Smooth muscle cell of the brain vasculature (primary cell): ENCODE measurements around the gene MT1E.

ENCODE experiments used
- DNase-seq: peaks from one replicate; pipeline ENCODE4 v3.0.0-alpha.2; 2012; ENCODE audit warnings: low read depth, low spot score

The MT1E gene

DNA sequence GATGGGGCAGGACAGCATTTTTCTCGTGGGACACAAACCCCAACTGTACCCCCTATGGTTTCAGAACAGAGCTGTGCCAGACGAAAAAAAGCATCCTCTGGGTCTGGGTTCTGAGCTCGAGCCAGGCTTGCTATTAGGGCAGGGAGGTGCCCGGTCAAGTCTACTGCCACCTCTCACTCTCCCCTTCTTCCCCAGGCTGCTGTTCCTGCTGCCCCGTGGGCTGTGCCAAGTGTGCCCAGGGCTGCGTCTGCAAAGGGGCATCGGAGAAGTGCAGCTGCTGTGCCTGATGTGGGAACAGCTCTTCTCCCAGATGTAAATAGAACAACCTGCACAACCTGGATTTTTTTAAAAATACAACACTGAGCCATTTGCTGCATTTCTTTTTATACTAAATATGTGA, 1.1 kb downstream of the MT1E start:
- no peak for DNase-seq

DNA sequence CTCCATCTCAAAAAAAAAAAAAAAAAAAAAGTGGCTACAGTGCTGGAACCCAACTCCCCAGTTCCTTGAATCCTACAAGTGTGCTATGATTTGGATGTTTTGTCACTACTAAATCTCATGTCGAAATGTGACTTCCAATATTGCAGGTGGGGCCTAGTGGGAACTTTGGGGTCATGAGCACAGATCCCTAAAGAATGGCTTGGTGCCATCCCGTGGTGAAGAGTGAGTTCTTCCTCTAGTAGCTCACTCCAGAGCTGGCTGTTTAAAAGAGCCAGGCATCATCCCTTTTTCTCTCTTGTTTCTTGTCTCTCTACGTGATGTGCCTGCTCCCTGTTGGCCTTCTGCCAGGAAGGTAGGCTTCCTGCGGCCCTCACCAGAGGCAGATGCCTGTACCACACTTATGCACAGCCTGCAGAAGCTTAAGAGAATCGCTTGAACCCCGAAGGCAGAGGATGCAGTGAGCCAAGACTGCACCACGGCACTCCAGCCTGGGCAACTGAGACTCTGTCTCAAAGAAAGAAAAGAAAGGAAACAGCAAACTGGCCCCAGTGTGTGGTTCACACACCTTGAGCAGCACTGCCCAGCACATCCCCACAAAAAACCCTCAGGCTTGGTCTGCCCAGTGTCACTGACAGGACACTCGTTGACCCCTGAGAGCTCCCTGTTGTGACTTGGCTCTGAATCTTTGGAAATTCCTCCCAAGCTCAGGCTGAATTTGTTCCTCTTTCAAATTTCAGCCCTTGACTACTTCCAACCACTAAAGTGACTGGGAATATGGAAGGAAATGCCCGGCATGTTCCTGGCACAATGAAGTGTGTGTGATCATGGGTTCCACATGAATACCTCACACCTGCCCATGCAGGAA, 3.1 kb downstream of the MT1E start:
- no peak for DNase-seq

DNA sequence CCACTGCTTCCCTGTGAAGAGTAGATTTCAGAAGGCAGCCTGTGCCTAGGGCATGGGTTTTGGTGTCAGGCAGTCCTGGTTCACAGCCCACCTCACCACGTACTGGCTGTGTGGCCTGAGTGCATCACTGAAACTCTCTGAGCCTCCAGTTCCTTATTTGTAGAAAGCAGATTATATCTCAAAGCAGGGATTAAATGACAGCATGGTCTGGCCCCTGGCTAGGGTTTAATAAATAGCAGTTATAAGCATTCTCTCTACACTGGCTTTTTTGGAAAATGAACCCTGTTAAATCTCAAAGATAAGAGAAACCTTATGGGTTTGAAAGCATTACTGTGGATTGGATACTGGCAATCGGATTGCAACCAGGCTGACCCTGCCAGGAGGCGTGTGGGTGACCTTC, 4.0 kb downstream of the MT1E start:
- DNase-seq: no peak

DNA sequence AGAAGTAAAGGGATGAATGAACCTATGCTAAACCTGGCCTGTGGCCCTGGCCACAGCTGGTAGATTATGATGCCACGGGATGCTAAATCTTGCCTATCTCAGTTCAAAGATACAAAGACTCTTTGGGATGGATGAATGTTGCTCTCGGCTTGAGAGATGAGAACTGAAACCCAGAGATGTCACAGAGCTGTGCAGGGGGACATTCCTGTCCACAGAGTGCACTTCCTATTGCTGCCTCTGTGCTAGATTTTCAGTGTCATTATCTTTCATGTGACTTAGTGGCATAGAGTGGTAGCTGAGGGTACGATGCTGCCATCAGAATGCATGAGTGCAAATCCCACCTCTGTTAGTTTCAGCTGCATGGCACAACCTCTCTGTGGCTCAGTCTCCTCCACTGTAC, 4.6 kb downstream of the MT1E start:
- no peak for DNase-seq

DNA sequence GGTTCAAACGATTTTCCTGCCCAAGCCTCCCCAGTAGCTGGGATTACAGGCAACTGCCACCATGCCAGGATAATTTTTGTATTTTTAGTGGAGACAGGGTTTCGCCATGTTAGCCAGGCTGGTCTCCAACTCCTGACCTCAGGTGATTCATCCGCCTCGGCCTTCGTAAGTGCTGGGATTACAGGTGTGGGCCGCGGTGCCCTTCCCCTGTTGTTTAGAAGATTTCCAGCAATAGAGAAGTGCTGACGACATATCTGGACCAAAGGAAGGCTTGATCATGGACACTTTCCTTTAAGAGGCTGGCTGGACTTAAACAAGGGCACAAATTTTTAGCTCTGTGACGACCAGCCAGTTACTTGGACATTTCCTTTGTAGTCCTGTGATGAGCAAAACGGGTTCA, 5.6 kb downstream of the MT1E start:
- DNase-seq: no peak

DNA sequence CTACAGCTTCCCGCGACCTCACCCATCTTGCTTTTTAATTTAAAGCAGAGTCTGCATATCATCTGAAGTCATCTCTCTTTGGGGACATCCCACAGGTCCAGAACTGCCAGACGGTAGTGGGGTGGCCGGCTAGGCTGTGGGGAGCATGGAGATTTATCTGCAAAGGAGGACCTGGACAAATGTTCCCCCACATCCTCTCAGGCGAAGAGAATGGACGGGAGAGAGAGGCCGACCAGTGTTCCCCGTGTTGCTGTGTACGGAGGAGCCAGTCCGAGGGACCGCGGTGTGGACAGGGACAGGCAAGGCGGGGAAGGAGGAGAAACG, 6.2 kb downstream of the MT1E start:
- no peak for DNase-seq

DNA sequence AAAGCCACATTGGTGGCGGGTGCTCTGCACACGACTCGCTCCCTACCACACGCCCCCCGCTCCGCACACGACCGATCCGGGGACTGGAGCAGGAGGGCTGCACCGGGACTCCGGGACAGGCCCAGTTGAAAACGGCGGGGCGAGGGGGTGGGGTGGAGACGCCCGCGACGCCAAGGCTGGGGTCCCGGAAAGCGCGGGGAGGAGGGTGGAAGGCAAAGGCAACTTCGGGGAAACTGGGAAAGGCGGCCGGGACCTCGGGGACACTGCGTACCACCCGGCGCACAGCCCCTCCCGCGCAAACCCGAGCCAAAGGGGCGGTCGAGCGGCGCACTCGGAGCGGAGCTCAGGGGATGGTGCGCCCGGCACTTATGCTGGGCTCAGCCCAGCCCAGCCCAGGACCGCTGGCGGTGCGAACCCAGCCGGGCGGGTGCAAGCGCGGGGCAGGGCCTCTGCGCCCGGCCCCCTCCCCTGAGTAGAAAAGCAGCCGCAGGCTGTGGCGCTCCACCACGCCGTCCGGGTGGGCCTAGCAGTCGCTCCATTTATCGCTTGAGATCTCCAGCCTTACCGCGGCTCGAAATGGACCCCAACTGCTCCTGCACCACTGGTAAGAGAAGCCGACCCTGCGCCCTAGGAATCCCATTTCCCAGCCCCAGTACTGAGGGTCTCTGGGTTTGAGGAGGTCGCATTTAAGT, 6.7 kb downstream of the MT1E start, which contains the start of gene MT1M:
Gene MT1M, plus strand, starts transcription at position 504 of the 692 bp plus-strand sequence. Its CDS starts 73 bp downstream, at position 577.
- no peak for DNase-seq

DNA sequence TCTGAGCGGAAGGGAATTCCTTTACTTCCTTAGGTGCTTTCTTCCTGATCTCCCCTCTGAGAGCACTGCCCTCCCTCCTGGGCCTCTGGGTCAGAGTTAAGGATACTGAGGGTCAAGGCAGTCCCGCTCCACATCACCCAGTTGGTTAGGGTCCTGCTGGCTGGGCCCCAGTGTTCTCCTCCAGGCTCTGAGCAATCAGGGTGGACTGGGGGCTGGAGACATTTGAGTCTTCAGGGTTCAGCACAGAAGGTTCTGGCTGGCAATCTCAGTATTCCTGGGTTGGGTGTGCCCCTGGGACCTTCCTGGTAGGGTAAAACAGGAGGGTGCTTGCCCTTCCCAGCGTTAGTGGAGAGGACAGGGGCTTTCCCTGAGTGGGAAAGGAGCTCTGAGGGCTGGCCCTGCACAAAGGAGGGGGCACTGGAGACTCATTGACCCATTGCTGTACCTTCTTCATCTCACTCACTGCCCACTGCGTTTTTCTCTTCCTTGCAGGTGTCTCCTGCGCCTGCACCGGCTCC, 7.3 kb downstream of the MT1E start:
- no peak for DNase-seq

DNA sequence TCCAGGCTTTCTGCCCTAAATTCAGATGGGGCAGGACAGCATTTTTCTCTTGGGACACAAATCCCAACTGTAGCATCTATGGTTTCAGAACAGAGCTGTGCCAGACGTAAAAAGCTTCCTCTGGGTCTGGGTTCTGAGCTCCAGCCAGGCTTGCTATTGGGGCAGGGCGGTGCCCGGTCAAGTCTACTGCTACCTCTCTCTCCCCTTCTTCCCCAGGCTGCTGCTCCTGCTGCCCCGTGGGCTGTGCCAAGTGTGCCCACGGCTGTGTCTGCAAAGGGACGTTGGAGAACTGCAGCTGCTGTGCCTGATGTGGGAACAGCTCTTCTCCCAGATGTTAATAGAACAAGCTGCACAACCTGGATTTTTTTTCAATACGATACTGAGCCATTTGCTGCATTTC, 8.0 kb downstream of the MT1E start:
- no peak for DNase-seq

DNA sequence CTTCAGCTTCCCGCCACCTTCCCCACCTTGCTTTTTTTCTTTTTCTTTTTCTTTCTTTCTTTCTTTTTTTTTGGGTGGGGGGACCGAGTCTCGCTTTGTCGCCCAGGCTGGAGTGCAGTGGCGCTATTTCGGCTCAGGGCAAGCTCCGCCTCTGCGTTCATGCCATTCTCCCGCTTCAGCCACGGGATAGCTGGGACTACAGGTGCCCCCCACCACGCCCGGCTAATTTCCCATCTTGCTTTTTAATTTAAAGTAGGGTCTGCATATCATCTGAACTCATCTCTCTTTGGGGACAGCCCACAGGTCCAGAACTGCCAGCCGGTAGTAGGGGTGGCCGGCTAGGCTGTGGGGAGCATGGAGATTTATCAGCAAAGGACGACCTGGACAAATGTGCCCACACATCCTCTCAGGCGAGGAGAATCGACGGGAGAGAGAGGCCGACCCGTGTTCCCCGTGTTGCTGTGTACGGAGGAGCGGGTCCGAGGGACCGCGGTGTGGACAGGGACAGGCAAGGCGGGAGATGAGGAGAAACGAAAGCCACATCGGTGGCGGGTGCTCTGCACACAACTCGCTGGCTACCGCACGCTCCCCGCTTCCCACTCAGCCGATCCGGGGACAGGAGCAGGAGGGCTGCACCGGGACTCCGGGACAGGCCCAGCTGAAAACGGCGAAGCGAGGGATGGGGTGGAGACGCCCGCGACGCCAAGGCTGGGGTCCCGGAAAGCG, 9.3 kb downstream of the MT1E start:
- no peak for DNase-seq

DNA sequence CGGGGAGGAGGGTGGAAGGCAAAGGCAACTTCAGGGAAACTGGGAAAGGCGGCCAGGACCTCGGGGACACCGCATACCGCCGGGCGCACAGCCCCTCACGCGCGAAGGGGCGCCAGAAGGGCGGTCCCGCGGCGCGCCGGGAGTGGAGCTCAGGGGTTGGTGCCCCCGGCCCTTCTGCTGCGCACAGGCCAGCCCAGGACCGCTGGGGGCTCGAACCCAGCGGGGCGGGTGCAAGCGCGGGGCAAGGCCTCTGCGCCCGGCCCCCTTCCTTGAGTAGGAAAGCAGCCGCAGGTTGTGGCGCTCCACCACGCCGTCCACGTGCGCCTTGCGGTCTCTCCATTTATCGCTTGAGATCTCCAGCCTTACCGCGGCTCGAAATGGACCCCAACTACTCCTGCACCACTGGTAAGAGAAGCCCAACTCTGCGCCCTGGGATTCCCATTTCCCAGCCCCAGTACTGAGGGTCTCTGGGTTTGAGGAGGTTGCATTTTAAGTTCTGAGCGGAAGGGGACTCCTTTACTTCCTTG, 9.9 kb downstream of the MT1E start:
- no peak for DNase-seq

DNA sequence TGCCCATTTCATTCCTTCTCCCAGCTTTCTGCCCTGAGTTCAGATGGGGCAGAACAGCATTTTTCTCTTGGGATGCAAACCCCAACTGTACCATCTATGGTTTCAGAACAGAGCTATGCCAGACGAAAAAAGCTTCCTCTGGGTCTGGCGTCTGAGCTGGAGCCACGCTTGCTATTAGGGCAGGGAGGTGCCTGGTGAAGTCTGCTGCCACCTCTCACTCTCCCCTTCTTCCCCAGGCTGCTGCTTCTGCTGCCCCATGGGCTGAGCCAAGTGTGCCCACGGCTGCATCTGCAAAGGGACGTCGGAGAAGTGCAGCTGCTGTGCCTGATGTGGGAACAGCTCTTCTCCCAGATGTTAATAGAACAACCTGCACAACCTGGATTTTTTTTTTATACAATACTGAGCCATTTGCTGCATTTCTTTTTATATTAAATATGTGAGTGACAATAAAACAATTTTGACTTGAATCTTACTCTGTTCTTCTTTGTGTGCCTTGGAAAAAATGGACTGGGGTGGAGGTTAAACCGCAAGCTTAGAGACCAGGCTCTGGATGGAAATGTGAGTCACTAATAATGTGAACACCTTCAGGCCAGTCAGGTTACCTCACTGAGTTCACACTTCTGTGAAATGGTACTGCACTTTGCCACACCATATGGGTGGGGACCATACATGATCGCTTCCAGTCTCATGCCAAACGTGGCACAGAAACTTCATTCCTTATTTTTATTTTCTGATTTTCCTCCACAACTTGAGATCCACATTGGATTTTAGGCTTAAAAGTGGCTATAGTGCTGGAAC, 11.2 kb downstream of the MT1E start:
- no peak for DNase-seq

DNA sequence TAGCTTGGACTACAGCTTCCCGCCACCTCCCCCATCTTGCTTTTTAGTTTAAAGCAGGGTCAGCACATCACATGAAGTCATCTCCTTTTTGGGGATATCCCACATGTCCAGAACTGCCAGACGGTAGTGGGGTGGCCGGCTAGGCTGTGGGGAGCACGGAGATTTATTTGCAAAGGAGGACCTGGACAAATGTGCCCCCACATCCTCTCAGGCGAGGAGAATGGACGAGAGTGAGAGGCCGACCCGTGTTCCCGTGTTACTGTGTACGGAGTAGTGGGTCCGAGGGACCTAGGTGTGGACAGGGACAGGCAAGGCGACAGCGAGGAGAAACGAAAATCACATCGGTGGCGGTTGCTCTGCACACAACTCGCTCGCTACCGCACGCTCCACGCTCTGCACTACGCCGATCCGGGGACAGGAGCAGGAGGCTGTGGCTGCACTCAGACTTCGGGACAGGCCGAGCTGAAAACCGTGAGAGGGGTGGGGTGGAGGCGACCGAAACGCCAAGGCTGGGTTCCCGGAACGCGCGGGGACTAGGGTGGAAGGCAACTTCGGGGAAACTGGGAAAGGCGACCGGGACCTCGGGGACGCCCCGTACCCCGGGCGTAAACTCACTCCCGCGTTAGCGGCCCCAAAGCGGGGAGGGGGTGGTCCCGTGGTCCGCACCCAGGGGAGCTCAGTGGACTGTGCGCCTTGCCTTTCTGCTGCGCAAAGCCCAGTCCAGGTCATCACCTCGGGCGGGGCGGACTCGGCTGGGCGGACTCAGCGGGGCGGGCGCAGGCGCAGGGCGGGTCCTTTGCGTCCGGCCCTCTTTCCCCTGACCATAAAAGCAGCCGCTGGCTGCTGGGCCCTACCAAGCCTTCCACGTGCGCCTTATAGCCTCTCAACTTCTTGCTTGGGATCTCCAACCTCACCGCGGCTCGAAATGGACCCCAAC, 12.5 kb downstream of the MT1E start, which contains the start of gene MT1A:
Gene MT1A, plus strand, starts transcription at position 853 of the 937 bp plus-strand sequence. Its CDS starts 73 bp downstream, at position 926.
- no peak for DNase-seq

DNA sequence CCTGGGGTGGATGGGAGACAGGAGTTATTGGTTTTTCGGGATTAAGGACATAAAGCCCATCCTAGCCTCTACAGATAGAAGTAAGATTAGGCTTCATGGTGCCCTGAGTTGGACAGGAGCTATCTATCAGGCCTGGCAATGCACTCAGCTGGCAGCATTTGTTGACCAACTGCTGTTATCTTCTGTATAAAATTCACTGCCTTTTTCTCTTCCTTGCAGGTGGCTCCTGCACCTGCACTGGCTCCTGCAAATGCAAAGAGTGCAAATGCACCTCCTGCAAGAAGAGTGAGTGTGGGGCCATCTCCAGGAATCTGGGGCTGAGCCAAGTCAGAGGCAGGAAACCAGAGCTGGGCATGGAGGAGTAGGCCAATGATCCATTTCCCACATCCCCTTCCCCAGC, 13.5 kb downstream of the MT1E start:
- no peak for DNase-seq

DNA sequence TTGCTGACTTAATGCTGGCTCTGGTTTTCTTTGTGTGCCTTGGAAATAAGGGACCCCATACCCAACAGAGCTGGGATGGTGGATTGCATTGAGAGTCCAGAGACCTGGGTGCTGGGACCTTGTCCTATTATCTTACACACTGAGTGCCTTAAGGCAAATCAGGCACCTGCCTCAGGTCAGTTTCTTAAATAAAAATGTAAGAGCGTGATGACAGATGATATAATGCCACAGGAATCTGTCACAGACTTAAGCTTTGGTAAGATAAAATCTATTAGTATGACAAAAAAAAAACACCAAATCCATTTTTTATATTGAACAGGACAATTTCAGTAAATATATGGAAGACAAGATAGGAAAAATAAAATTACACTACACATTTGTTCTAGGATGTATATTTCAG, 14.5 kb downstream of the MT1E start:
- no peak for DNase-seq

DNA sequence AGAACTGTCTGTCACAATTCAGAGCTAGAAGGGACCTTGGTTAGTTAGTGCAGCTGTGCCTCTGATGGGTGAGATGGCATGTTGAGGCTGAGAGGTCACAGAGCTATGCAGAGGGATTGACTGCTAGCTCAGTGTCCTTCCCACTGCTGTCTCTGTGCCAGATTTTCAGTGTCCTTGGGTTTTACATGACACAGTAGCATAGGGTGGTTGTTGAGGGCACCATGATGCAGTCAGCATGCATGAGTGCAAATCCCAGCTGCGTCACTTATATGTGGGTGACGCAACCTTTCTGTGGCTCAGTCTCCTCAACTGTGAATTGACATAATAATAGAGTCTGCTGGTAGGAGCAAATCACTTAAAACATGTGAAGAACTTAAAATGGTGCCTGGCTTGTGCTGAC, 15.6 kb downstream of the MT1E start:
- DNase-seq: no peak

DNA sequence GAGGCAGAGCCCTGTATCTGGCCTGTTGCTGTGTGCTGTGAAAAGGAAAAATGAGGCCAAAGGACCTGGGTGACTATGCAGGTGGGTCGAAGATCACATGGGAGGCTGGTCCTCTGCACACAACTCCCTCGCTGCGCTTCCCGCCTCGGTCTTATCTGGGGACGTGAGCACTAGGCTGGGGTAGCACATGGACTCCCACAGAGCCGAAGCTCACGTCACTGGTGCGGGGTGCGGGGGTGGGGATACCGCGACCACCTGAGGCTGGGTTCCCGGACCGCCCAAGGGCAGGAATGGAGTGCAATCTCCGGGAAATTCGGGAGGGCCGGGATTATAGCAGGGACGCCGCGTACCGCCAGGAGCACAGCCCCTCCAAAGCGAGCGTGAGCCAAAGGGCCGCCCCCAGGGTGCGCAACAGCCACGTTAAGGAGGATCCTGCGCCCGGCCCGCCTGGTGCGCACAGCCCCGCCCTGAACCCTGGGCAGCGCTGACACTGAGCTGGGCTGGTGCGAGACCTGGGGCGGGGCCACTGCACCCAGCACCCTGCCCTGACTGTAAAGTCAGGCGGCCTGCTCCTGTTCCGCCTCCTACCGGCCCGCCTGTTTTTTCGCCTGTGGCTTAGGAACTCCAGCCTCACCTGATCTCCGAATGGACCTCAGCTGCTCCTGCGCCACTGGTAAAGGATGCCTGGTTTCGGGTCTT, 17.6 kb downstream of the MT1E start:
- DNase-seq: no peak

DNA sequence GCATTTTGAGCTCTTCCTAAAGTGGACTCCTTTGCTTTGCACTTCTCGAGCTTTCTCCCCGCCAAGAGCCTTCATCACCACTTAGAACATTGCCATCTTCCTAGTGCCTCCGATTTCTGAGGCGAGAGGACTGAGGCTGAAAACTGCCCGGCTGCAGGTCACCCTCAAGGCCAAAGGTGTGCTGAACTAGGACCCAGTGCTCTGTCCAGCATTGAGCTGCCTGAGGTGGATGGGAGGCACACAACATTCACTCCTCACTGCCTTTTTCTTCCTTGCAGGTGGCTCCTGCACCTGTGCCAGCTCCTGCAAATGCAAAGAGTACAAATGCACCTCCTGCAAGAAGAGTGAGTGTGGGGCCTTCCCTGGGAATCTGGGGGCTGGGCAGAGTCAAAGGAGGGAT, 18.3 kb downstream of the MT1E start:
- DNase-seq: no peak

DNA sequence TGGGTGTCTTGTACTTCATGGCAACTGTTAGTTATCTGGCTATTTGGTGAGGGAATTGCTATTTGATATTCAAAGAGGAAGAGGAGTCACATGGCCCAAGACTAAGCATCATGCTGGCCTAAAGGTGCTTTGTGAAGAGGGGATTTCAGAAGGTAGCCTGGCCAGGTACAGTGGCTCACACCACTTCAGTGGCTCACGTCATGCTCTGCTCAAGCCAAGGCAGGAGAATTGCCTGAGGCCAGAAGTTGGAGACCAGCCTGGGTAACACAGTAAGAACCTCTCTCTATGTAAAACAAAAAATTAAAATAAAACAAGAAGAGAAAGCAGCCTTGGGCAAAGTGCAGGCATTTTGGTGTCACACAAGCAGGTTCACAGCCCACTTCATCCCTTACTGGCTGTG, 19.7 kb downstream of the MT1E start:
- no peak for DNase-seq
